SK-N-SH (cell line): ENCODE measurements around the gene SPTB. TPM values are rescaled to one million over a fixed set of nuclear protein-coding genes. Genes with fewer than 3 reads are reported as not detected.

Experiments used
- CTCF ChIA-PET: fragments of 300-600, 350-600 bp; formaldehyde crosslinking; extraction: SDS; loops from one replicate; lab custom pipeline; 2021; lab: Yijun Ruan, JAX
- POLR2A ChIA-PET: fragments of 350-600 bp; sonication (Branson Sonifier 250); formaldehyde crosslinking; extraction: SDS; loops from one replicate; lab custom pipeline; 2020; ENCODE audit warnings: antibody characterized with exemption, inconsistent platforms; lab: Yijun Ruan, JAX
- DNase-seq: peaks from one replicate; pipeline ENCODE4 v3.0.0; 2012
- H2AFZ ChIP-seq: fragments of 200-600 bp; sonication (generic); 2 replicates; pipeline ENCODE4 v1.8.1; 2016; ENCODE audit warnings: antibody characterized with exemption, mild to moderate bottlenecking, low read depth
- H3F3A ChIP-seq: fragments of 200-600 bp; sonication (generic); replicated peaks from 2 replicates; pipeline ENCODE3; 2016; ENCODE audit warnings: antibody characterized with exemption, mild to moderate bottlenecking; ENCODE audit not compliant: insufficient read depth
- H3K27ac ChIP-seq, 2 experiments: fragments of 200-500 bp in 1 of 2; fragments of 200-600 bp in 1 of 2; sonication (Bioruptor generic) in 1 of 2; sonication (generic), shearing (Covaris generic) in 1 of 2; 2 replicates each; pipeline versions ENCODE4 v1.5.1 to v1.6.1; 2014 to 2016; ENCODE audit warnings: low read depth in 2 of 2, inconsistent platforms in 1 of 2, low read length in 1 of 2, mild to moderate bottlenecking in 1 of 2, mixed read lengths in 1 of 2
- H3K27me3 ChIP-seq: fragments of 200-600 bp; sonication (generic), shearing (Covaris generic); 2 replicates; pipeline ENCODE4 v1.6.1; 2016; ENCODE audit warnings: mixed run types; ENCODE audit not compliant: insufficient read depth
- H3K36me3 ChIP-seq, 2 experiments: fragments of 200-500 bp in 1 of 2; fragments of 200-600 bp in 1 of 2; sonication (Bioruptor generic) in 1 of 2; sonication (generic) in 1 of 2; replicated peaks in 1 of 2; 2 replicates each; pipeline versions ENCODE3 to v1.5.1; 2014 to 2016; ENCODE audit warnings: low read length in 1 of 2, mild to moderate bottlenecking in 1 of 2; ENCODE audit not compliant: insufficient read depth in 2 of 2, control insufficient read depth in 1 of 2
- H3K4me1 ChIP-seq, 2 experiments: fragments of 200-500 bp in 1 of 2; fragments of 200-600 bp in 1 of 2; sonication (Bioruptor generic) in 1 of 2; sonication (generic), shearing (Covaris generic) in 1 of 2; 2 replicates each; pipeline versions ENCODE4 v1.5.1 to v1.6.1; 2014 to 2016; ENCODE audit warnings: low read depth in 1 of 2, low read length in 1 of 2, mixed run types in 1 of 2; ENCODE audit not compliant: insufficient read depth in 2 of 2, control insufficient read depth in 1 of 2
- H3K4me2 ChIP-seq: fragments of 200-600 bp; sonication (generic), shearing (Covaris generic); 2 replicates; pipeline ENCODE4 v1.6.1; 2017; ENCODE audit warnings: mixed run types
- H3K4me3 ChIP-seq, 2 experiments: fragments of 200-500 bp in 1 of 2; fragments of 200-600 bp in 1 of 2; sonication (Bioruptor generic) in 1 of 2; sonication (generic), shearing (Covaris generic) in 1 of 2; 2 replicates each; pipeline versions ENCODE4 v1.5.1 to v1.8.1; 2014 to 2016; ENCODE audit warnings: low read depth in 2 of 2, inconsistent platforms in 1 of 2, low read length in 1 of 2, mild to moderate bottlenecking in 1 of 2, mixed read lengths in 1 of 2, moderate library complexity in 1 of 2
- H3K79me2 ChIP-seq: fragments of 200-600 bp; sonication (generic); 2 replicates; pipeline ENCODE4 v1.8.1; 2017; ENCODE audit warnings: mild to moderate bottlenecking; ENCODE audit not compliant: insufficient read depth
- H3K9ac ChIP-seq: fragments of 200-600 bp; sonication (generic); 2 replicates; pipeline ENCODE4 v1.6.1; 2017; ENCODE audit warnings: mixed run types
- H3K9me2 ChIP-seq: fragments of 200-600 bp; sonication (generic); 2 replicates; pipeline ENCODE4 v1.6.1; 2017; ENCODE audit warnings: mixed run types
- H3K9me3 ChIP-seq: fragments of 200-600 bp; sonication (generic); 2 replicates; pipeline ENCODE4 v1.6.1; 2017; ENCODE audit warnings: mixed run types, mild to moderate bottlenecking, moderate library complexity
- H4K20me1 ChIP-seq: fragments of 200-600 bp; sonication (generic); 2 replicates; pipeline ENCODE4 v1.6.1; 2017; ENCODE audit warnings: mild to moderate bottlenecking, mixed run types; ENCODE audit not compliant: insufficient read depth
- CHD2 ChIP-seq: fragments of 150-350 bp; IDR thresholded peaks from 2 replicates; pipeline ENCODE4 v1.6.1; 2018; ENCODE audit warnings: low read length; ENCODE audit not compliant: partially characterized antibody
- EP300 ChIP-seq, 2 experiments: IDR thresholded peaks; 2 replicates each; pipeline versions ENCODE4 v1.4.0 to v1.6.1; 2012; ENCODE audit warnings: borderline replicate concordance in 1 of 2, low read depth in 1 of 2, low read length in 1 of 2
- EZH2phosphoT487 ChIP-seq: fragments of 200-600 bp; sonication (generic); IDR thresholded peaks from 2 replicates; pipeline ENCODE4 v1.6.1; 2017; ENCODE audit warnings: low read depth, mixed run types, mild to moderate bottlenecking, antibody characterized with exemption, moderate library complexity, borderline replicate concordance
- GABPA ChIP-seq: IDR thresholded peaks from 2 replicates; pipeline ENCODE4 v1.4.0; 2012; ENCODE audit warnings: low read depth, mild to moderate bottlenecking
- JUND ChIP-seq: IDR thresholded peaks from 2 replicates; pipeline ENCODE4 v1.4.0; 2012
- MEF2A ChIP-seq: IDR thresholded peaks from 2 replicates; pipeline ENCODE4 v1.4.0; 2012; ENCODE audit warnings: low read depth, borderline replicate concordance
- NRF1 ChIP-seq: IDR thresholded peaks from 2 replicates; pipeline ENCODE4 v1.6.1; 2012; ENCODE audit warnings: low read depth, mild to moderate bottlenecking, low read length
- POLR2AphosphoS5 ChIP-seq: IDR thresholded peaks from 2 replicates; pipeline ENCODE4 v1.6.1; 2012; ENCODE audit warnings: low read depth, low read length
- RAD21 ChIP-seq: IDR thresholded peaks from 2 replicates; pipeline ENCODE4 v1.6.1; 2012; ENCODE audit warnings: mild to moderate bottlenecking, low read length
- RCOR1 ChIP-seq: fragments of 150-350 bp; IDR thresholded peaks from 2 replicates; pipeline ENCODE4 v1.6.1; 2017; ENCODE audit warnings: antibody characterized with exemption, low read length
- RXRA ChIP-seq: IDR thresholded peaks from 2 replicates; pipeline ENCODE4 v1.4.0; 2012; ENCODE audit warnings: low read depth, mild to moderate bottlenecking, borderline replicate concordance
- TAF1 ChIP-seq: IDR thresholded peaks from 2 replicates; pipeline ENCODE4 v1.6.1; 2012; ENCODE audit warnings: low read depth, mild to moderate bottlenecking, low read length, moderate library complexity, borderline replicate concordance
- WGBS: methylation state at CpG from one replicate; pipeline ENCODE4 v1.1.6; 2017; ENCODE audit warnings: low lambda C conversion rate; 5-methylcytosine and 5-hydroxymethylcytosine counted together
- polyA plus RNA-seq, 3 experiments: library from polyadenylated mRNA; depleted of rRNA; stranded (reverse); fragments of >200 nt; gene quantifications; 2 replicates each; pipeline ENCODE4 v1.2.3, GENCODE V29; 2012
- TF ChIP-seq, protein P1 (sequence below): fragments of 150-350 bp; IDR thresholded peaks from 2 replicates; pipeline ENCODE4 v1.6.1; 2017; ENCODE audit warnings: antibody characterized with exemption, low read length, low read depth, borderline replicate concordance
- TF ChIP-seq, protein P2 (sequence below): IDR thresholded peaks from 2 replicates; pipeline ENCODE4 v1.4.0; 2012; ENCODE audit warnings: low read depth, borderline replicate concordance
- TF ChIP-seq, protein P3 (sequence below): IDR thresholded peaks from 2 replicates; pipeline ENCODE4; 2012

SPTB gene
- polyA plus RNA-seq, 1 of the 3 experiments (the other 2 are of a cell fraction): 0.15 TPM

DNA sequence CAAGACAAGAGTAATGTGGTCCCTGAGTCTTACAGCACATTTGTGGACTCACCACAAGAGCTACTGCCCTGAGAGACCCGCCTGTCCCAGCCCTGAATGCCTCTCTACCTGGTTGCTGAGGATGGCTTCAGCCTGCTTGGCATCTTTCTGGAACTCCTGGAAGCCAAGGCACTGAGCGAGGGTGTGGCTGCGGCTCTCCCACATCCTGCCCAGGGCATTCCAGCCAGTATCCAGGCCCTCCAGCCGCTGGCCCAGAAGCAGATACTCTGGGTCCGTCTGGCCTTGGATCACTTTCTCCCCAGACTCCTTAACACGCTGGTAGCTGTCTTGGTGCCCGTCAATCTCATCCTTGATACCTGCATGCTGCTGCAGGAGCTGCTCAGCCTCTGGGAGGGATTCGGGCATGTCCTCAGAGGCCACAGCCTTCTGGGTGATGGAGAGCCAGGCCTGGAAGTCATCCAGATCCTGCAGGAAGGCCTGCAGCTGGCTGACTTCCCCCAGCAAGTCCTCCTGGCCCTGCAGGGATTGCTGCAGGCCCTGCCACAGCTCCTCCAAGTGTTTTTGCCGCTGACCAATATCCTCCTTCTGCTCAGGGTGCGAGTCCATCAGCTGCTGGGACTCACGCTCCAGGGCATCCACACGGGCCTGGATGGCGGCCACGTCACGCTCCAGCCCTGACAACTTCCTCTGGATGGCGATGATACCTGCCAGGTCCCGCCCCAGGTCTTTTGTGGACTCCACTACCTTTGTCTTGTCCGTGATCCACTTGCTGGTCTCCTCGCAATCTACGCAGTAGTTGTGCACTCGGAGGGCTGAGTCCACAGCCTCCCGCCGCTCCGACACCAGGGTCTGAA, 93.2 kb downstream of the SPTB start:
- POLR2A ChIA-PET: no interaction called here
- no peak for TF ChIP-seq CHD2
- no peak for TF ChIP-seq RXRA
- no peak for TF ChIP-seq NRF1
- no peak for TF ChIP-seq EZH2phosphoT487
- TF ChIP-seq, protein P1, sequence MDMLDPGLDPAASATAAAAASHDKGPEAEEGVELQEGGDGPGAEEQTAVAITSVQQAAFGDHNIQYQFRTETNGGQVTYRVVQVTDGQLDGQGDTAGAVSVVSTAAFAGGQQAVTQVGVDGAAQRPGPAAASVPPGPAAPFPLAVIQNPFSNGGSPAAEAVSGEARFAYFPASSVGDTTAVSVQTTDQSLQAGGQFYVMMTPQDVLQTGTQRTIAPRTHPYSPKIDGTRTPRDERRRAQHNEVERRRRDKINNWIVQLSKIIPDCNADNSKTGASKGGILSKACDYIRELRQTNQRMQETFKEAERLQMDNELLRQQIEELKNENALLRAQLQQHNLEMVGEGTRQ: no peak
- TF ChIP-seq, protein P2, sequence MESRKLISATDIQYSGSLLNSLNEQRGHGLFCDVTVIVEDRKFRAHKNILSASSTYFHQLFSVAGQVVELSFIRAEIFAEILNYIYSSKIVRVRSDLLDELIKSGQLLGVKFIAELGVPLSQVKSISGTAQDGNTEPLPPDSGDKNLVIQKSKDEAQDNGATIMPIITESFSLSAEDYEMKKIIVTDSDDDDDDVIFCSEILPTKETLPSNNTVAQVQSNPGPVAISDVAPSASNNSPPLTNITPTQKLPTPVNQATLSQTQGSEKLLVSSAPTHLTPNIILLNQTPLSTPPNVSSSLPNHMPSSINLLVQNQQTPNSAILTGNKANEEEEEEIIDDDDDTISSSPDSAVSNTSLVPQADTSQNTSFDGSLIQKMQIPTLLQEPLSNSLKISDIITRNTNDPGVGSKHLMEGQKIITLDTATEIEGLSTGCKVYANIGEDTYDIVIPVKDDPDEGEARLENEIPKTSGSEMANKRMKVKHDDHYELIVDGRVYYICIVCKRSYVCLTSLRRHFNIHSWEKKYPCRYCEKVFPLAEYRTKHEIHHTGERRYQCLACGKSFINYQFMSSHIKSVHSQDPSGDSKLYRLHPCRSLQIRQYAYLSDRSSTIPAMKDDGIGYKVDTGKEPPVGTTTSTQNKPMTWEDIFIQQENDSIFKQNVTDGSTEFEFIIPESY: no peak
- no peak for TF ChIP-seq TAF1
- TF ChIP-seq, protein P3, sequence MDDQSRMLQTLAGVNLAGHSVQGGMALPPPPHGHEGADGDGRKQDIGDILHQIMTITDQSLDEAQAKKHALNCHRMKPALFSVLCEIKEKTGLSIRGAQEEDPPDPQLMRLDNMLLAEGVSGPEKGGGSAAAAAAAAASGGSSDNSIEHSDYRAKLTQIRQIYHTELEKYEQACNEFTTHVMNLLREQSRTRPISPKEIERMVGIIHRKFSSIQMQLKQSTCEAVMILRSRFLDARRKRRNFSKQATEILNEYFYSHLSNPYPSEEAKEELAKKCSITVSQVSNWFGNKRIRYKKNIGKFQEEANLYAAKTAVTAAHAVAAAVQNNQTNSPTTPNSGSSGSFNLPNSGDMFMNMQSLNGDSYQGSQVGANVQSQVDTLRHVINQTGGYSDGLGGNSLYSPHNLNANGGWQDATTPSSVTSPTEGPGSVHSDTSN: no peak
- no peak for TF ChIP-seq JUND
- TF ChIP-seq GABPA: no peak
- no peak for TF ChIP-seq POLR2AphosphoS5
- TF ChIP-seq EP300 (IDR thresholded peaks at IDR 0.05; ENCODE audit: borderline replicate concordance in 1 of 2, low read depth in 1 of 2, low read length in 1 of 2): no peak
- TF ChIP-seq RAD21: no peak
- TF ChIP-seq RCOR1: no peak
- no peak for TF ChIP-seq MEF2A
- no peaks in the 10 kb centered on the region for H4K20me1 ChIP-seq
- H2AFZ ChIP-seq: no peak overlapping the region
- H3K4me2 ChIP-seq: no peak overlapping the region
- no peaks in the 10 kb centered on the region for H3K79me2 ChIP-seq
- H3K4me1 ChIP-seq: peaks cover 0 to 4% of the 10 kb centered on the region in 2 experiments; a peak in 1 of 4 replicates
- no peaks in the 10 kb centered on the region for H3K9me3 ChIP-seq
- no peak overlapping the region for H3K9ac ChIP-seq
- WGBS: 94% methylated on average over 17 of the region's 24 CpGs
- H3K4me3 ChIP-seq: no peak overlapping the region
- no peaks in the 10 kb centered on the region for H3K36me3 ChIP-seq
- H3K9me2 ChIP-seq: no peaks in the 10 kb centered on the region
- H3F3A ChIP-seq: peaks cover 8% of the 10 kb centered on the region
- CTCF ChIA-PET: interaction anchor here (0.6 to 3.5 kb wide), 5 partner anchors 15 to 115 kb away, joined by 3 to 14 read pairs (median 4); partner anchors contain the start of gene PLEKHG3
- DNase-seq: no peak
- no peaks in the 10 kb centered on the region for H3K27me3 ChIP-seq
- H3K27ac ChIP-seq: no peak overlapping the region
